Epithelial cell of proximal tubule (primary cell): ENCODE measurements around the gene ITPR1. TPM values are rescaled to one million over a fixed set of nuclear protein-coding genes. Genes with fewer than 3 reads are reported as not detected.

Source experiments
- DNase-seq: peaks from one replicate; pipeline ENCODE4 v3.0.0-alpha.2; 2011; ENCODE audit warnings: low read depth
- H3K4me3 ChIP-seq: 2 replicates; pipeline ENCODE4 v1.5.1; 2011; ENCODE audit warnings: low read depth, mild to moderate bottlenecking, low read length
- CTCF ChIP-seq: conservative IDR thresholded peaks from 2 replicates; pipeline ENCODE4 v1.5.1; 2012; ENCODE audit warnings: low read depth, mild to moderate bottlenecking, low read length
- total RNA-seq: library from RNA; depleted of rRNA; stranded (reverse); fragments of >200 nt; gene quantifications from 2 replicates; pipeline ENCODE4 v1.2.3, GENCODE V29; 2015

The ITPR1 gene
- total RNA-seq, 1 donor from 2014 or later, result 4.6 TPM

- no peak for TF ChIP-seq CTCF
Observed at GRCh38 chr3:4528320-4528719, 35.2 kb downstream of the ITPR1 start.

GRCh38 chr3:4528819-4529600 is 35.9 kb downstream of the ITPR1 start:
- no peak for DNase-seq
- H3K4me3 ChIP-seq, result no peak overlapping the region

More at GRCh38 chr3:4528320-4528719, 35.2 kb downstream of the ITPR1 start:
- no peak overlapping the region for H3K4me3 ChIP-seq
- no peak for DNase-seq

GRCh38 chr3:4529876-4530588 is 36.9 kb downstream of the ITPR1 start:
- no peak for TF ChIP-seq CTCF
- DNase-seq, result no peak
- no peak overlapping the region for H3K4me3 ChIP-seq

More at GRCh38 chr3:4528819-4529600, 35.9 kb downstream of the ITPR1 start:
- no peak for TF ChIP-seq CTCF

- no peak for DNase-seq
- no peak overlapping the region for H3K4me3 ChIP-seq
- TF ChIP-seq CTCF, result no peak
Observed at GRCh38 chr3:4531478-4532025, 38.4 kb downstream of the ITPR1 start.

GRCh38 chr3:4532535-4533112 is 39.5 kb downstream of the ITPR1 start:
- no peak for DNase-seq
- no peak for TF ChIP-seq CTCF
- no peak overlapping the region for H3K4me3 ChIP-seq

GRCh38 chr3:4533489-4534443 is 40.6 kb downstream of the ITPR1 start:
- TF ChIP-seq CTCF, result no peak
- no peak for DNase-seq
- no peak overlapping the region for H3K4me3 ChIP-seq
